BJ (cell line): ENCODE results near the gene UTP15. TPM values are rescaled to one million over a fixed set of nuclear protein-coding genes. Genes with fewer than 3 reads are reported as not detected.

ENCODE experiments used
- CTCF ChIA-PET: fragments of 350-600 bp; formaldehyde crosslinking; extraction: SDS; loops from one replicate; lab custom pipeline; 2021; ENCODE audit warnings: antibody characterized with exemption, inconsistent platforms; lab: Yijun Ruan, JAX
- POLR2A ChIA-PET: fragments of 300-600 bp; sonication (Branson Sonifier 250); formaldehyde crosslinking; extraction: SDS; loops from one replicate; lab custom pipeline; 2021; ENCODE audit warnings: antibody characterized with exemption; lab: Charles Lee
- DNase-seq: peaks from one replicate; pipeline ENCODE4 v3.0.0-alpha.2; 2011; ENCODE audit warnings: low read depth
- H3K27me3 ChIP-seq: 2 replicates; pipeline ENCODE4 v1.6.0; 2011; ENCODE audit warnings: low read length; ENCODE audit not compliant: control insufficient read depth, insufficient read depth
- H3K36me3 ChIP-seq: 2 replicates; pipeline ENCODE4 v1.5.1; 2011; ENCODE audit warnings: low read length; ENCODE audit not compliant: control insufficient read depth, insufficient read depth
- H3K4me3 ChIP-seq: 2 replicates; pipeline ENCODE4 v1.5.1; 2011; ENCODE audit warnings: low read depth, mild to moderate bottlenecking, control low read depth, low read length
- CTCF ChIP-seq: IDR thresholded peaks from 2 replicates; pipeline ENCODE4 v1.5.1; 2011; ENCODE audit warnings: low read depth, mild to moderate bottlenecking, control low read depth, inconsistent platforms, low read length, moderate library complexity; ENCODE audit not compliant: insufficient read depth
- polyA plus RNA-seq: library from polyadenylated mRNA; depleted of rRNA; stranded (reverse); fragments of >200 nt; gene quantifications from 2 replicates; pipeline ENCODE4 v1.2.3, GENCODE V29; 2011

The UTP15 gene
- polyA plus RNA-seq, 1 experiment, result 8.8 TPM

DNA sequence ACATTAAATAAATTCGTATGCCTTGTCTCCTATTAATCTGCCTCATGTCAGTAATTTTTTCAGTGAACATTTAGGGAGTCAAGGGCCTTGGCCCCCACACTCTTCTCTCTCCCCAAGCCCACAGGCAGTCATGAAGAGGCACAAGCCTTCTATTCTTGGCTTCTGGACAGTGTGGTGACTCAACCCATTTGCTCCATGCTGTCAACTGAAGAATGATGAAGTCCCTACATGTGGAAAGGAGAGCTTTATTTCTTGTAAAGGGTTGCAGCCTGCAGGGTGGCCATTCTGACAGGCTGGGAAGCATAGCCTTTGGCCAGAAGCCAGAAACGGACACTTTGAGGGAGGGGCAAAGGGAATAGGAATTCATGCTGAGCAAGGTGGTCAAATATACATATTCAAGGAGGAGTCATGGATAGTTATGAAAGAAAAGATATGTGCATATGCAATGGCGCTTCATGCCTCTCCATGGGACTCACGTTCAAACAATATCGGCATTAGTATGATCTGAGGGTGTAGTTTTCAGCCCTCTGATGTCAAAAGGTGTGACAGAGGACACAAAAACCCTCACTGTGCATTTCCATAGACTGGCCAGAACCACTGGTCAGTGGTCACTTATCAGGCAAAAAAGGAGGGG lies 31.4 kb upstream of the UTP15 start:
- TF ChIP-seq CTCF, result no peak
- ChIA-PET CTCF (interaction anchor here (8.1 kb wide), 1 partner anchor 15 kb away, joined by 154 read pairs; no protein-coding TSS in a partner anchor), POLR2A (no interaction called here)
- DNase-seq, result no peak
- Histone ChIP-seq H3K27me3 (no peaks in the 10 kb centered on the region), H3K4me3 (no peak overlapping the region), H3K36me3 (no peaks in the 10 kb centered on the region)

DNA sequence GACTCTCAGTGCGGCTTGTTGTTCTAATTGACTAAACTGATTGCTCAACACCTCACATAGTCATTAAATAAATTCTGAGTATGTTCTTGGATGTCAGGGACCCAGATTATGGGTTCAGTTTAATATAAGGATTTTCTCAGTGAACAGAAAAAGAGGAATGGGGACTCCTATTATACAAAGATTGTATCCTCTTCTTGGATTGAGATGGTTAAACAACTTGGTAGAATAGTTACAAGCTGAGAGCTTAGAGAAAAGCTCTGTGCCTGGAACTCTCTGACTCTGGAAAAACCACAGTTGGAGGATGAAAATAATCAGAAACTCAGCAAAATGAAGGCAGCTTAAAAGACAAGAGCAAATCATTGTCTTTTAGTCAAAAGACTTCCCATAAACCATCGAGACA lies 30.6 kb upstream of the UTP15 start:
- H3K36me3 ChIP-seq, result no peaks in the 10 kb centered on the region
- no peak for TF ChIP-seq CTCF
- POLR2A ChIA-PET, result no interaction called here
- H3K4me3 ChIP-seq, result no peak overlapping the region
- no peak for DNase-seq
- H3K27me3 ChIP-seq, result no peaks in the 10 kb centered on the region
- CTCF ChIA-PET, result interaction anchor here (8.1 kb wide), 1 partner anchor 16 kb away, joined by 154 read pairs; no protein-coding TSS in a partner anchor

GRCh38 chr5:73539730-73540129 lies 25.8 kb upstream of the UTP15 start:
- ChIA-PET CTCF (interaction anchor here (1.0 to 8.1 kb wide), 3 partner anchors 8 to 253 kb away, joined by 3 to 154 read pairs (median 3); no protein-coding TSS in a partner anchor), POLR2A (no interaction called here)
- Histone ChIP-seq H3K4me3 (no peak overlapping the region), H3K27me3 (no peaks in the 10 kb centered on the region), H3K36me3 (no peaks in the 10 kb centered on the region)
- no peak for DNase-seq
- no peak for TF ChIP-seq CTCF

DNA sequence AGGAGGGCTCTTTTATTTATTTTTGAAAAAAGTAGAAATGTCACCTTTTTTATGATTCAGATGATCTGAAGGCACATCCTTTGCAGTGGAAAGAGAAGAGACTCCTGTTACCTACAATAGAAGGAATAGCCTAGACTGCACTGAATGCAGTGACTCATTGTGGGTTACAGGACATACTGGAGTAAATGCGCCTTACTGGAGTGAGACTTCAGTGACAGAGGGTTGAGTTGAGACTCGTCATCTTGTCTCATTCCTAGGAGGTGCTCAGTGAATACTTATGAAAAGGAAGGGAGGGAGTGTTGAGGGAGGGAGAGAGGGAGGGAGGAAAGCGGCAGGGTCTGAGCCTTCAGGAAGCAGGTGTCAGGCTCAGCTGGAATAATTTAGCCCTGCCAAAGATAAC lies 25.4 kb upstream of the UTP15 start:
- Histone ChIP-seq H3K4me3 (no peak overlapping the region), H3K36me3 (no peaks in the 10 kb centered on the region), H3K27me3 (no peaks in the 10 kb centered on the region)
- no peak for TF ChIP-seq CTCF
- ChIA-PET POLR2A (no interaction called here), CTCF (interaction anchor here (8.1 kb wide), 1 partner anchor 21 kb away, joined by 154 read pairs; no protein-coding TSS in a partner anchor)
- no peak for DNase-seq

- DNase-seq, result no peak
Measured at GRCh38 chr5:73542020-73542419, 23.5 kb upstream of the UTP15 start.

More at GRCh38 chr5:73542020-73542419, 23.5 kb upstream of the UTP15 start:
- ChIA-PET CTCF (interaction anchor here (0.6 to 1.0 kb wide), 3 partner anchors 21 to 300 kb away, joined by 3 to 4 read pairs (median 3); no protein-coding TSS in a partner anchor), POLR2A (no interaction called here)
- Histone ChIP-seq H3K27me3 (no peaks in the 10 kb centered on the region), H3K4me3 (no peak overlapping the region), H3K36me3 (no peaks in the 10 kb centered on the region)
- TF ChIP-seq CTCF, result no peak
